ENCODE measurements around the gene LSAMP. TPM values are rescaled to one million over a fixed set of nuclear protein-coding genes. Genes with fewer than 3 reads are reported as not detected.
"Not testable (repeated sequence)": the region's sequence is repeated elsewhere in the genome, so short reads cannot be mapped to it uniquely, and the experiment has no call there.

The LSAMP gene
- total RNA-seq, 1 experiment from 2014 or later, result 45.1 TPM

DNA sequence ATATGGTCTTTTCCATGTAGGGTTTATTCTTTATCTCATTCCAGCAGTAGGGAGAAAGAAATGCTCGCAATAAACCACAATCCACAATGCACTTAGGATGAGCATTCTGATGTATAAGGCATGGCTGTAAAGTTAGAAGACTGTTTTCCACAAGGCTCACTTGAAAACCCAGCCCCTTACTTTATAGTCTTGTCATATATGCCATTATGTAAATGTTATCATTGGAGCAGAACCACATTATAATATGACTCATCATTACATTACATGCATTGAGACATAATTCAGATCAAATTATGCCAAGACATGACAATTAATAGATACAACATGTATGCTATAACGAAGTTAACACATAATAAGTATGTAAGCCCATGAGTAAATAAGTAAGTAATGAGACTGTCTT, 348.1 kb downstream of the LSAMP start:
- in situ Hi-C loops (cut with HindIII; ENCODE audit: low sequenced_read_pairs), result no loop called here

DNA sequence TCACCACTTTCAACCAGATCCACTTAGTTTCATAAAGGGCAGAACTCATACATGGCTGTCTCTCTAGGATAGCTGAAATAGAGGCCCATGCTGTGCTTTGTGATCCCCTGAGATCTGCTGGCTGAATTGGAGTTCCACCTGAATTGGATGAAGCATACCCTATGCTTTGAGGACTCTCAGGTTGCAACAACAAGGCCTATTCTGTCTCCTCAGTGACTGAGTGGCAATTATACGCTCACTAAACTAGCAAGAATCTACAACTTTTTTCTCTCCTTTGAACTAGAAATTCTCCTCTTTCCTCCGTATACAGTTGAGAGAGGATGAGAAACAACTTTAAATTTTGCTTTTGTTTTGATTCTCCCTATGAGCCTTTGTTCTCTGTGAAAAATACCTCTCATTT, 348.7 kb downstream of the LSAMP start:
- DNase-seq (ENCODE audit: low spot score), result no peak
- in situ Hi-C loops (cut with HindIII; ENCODE audit: low sequenced_read_pairs), result no loop called here

More for the DNA sequence above, 348.1 kb downstream of the LSAMP start:
- DNase-seq (ENCODE audit: low spot score), result no peak

DNA sequence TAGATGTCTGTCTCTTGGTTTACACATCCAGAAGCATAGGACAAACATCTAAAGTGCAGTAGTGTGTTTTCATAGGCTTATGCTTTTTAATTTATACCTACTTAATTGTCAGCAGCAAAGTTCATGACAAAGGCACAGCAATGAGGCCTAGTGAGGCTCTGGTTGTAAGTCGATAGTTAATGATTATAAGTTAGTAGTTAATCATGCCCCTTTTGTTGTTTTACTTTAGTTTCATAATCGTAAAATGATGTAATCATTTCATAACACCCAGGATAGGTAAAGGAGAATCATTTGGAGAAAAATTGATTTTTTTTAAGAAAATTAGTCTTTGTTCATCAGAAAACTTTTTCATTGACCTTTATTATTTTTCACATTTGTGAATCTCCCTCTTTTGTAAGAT, 351.9 kb downstream of the LSAMP start:
- in situ Hi-C loops (cut with HindIII; ENCODE audit: low sequenced_read_pairs), result no loop called here
- no peak for DNase-seq (ENCODE audit: low spot score)

DNA sequence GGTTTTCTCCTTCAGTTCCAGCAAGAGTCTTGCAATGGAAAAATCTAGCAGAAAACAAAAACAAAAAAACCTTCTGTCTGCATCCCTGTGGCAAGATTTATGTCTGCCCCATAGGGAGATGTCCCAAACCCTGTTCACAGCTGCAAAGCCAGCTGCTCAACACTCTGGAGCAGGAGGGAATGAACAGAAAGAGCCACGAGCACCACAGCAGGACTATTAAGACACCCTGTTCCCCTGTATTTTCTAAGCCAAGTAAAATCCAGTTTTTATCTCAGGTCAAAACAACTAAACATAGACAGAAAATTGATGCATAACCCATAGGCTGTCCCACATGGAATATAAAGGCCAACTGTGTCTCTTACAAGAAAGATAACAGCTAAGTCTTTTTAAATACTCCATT, 357.9 kb downstream of the LSAMP start:
- in situ Hi-C loops (cut with HindIII; ENCODE audit: low sequenced_read_pairs), result no loop called here
- no peak for DNase-seq (ENCODE audit: low spot score)

DNA sequence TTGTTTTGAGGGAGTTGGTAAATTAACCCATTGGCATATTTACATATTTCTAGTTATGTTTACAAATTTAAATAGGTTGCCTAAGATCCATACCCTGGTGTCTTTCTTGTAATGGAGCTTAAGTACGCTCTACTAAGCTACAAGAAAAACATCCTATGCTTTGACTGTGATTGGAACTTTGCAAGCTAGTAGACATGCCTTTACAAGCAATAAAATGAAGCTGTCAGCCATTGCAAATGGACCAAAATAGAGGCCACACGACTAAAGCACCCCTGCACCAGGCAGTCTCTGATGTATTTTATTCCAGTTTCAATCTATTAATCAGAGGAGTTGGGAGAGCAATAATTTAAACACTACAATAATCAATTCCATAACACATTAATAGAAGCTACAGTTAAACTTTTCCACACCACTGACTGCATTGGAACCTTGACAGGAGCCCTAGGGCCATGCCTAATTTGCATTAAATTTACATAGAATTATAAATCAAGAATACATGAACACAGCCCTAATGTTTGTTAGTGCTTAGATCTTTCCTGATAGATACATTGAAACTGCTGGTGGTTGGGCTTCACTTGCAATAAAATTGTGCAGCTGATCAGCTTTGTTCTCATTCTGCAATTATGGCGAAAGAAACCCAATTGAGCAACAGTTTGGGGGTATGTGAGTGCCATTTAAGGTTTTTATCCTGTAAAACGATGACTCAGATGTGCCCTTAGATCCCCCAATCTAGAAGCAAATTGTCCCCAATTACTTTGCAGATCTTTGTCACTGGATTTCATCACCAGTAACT, 360.1 kb downstream of the LSAMP start:
- in situ Hi-C loops (cut with HindIII; ENCODE audit: low sequenced_read_pairs), result no loop called here
- no peak for DNase-seq (ENCODE audit: low spot score)

DNA sequence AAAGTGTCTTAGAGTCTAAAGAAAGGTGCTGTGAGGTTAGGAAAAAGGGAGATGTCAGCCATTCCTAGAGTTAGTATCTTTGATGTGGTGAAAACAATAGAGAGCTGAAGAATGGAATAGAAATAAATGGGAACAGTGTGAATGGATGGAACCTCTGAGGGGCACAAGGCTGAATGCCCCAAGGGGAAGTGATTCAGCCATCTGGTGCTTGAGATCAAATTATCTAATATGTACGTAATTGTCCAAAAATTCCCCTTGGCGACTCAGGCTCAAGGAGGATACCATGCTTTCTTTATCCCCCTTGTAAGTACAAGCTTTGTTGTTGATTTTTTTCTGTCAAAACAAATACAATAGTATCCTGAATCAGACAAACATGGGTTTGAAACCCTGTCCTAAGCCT, 361.6 kb downstream of the LSAMP start:
- in situ Hi-C loops (cut with HindIII; ENCODE audit: low sequenced_read_pairs), result no loop called here
- DNase-seq (ENCODE audit: low spot score), result no peak

DNA sequence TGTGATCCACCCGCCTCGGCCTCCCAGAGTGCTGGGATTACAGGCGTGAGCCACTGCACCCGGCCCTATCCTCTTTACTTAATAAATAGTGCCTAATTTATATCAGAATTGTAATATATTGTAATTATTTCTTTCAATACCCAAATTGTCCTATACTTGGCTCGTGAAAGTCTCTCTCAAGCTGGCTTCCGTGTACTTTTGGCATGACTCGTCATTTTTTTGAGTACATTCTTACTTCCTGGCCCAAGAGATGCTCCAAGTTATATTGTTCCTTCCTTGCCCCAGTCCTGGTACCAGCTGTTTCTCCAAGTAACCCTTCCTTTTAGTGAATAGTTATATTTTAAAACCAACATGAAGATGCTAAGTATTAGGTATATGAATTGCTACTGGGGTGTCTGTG, 366.7 kb downstream of the LSAMP start:
- in situ Hi-C loops (cut with HindIII; ENCODE audit: low sequenced_read_pairs), result no loop called here
- DNase-seq (ENCODE audit: low spot score), result no peak

DNA sequence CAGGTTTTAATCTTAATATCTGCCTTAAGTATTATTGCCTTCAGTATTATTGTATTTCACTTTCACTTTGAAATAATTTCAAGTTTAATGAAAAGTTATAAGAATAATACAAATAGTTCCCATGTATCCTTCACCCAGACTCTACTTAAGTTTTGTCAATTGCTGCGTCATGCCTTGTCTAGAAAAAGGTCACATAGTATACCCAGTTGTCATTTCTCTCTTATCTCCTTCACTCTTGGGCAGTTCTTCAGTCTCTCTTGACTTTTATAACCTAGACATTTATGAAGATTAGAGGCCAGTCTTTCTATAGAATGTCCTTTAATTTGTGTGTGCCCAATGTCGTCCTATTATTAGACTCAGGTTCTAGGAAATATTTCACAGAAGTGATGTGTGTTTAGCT, 367.7 kb downstream of the LSAMP start:
- in situ Hi-C loops (cut with HindIII; ENCODE audit: low sequenced_read_pairs), result no loop called here
- no peak for DNase-seq (ENCODE audit: low spot score)

DNA sequence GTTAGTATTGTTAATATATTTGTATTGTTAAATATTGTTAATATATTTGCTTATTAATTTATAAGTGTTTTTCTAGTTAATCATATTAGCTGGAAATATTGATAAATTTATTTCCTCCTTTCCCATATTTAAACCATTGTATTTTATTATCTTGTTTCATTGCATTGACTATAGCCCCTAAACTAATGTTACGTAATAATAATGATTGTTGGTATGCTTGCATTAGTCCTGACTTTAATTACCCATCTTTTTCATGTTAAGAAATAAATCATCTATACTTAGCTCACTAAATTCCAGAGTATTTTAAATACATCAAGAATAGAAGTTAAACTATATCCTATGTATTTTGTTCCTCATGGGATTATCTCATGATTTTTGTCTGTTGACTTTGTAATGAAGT, 368.2 kb downstream of the LSAMP start:
- in situ Hi-C loops (cut with HindIII; ENCODE audit: low sequenced_read_pairs), result no loop called here
- DNase-seq (ENCODE audit: low spot score), result no peak

DNA sequence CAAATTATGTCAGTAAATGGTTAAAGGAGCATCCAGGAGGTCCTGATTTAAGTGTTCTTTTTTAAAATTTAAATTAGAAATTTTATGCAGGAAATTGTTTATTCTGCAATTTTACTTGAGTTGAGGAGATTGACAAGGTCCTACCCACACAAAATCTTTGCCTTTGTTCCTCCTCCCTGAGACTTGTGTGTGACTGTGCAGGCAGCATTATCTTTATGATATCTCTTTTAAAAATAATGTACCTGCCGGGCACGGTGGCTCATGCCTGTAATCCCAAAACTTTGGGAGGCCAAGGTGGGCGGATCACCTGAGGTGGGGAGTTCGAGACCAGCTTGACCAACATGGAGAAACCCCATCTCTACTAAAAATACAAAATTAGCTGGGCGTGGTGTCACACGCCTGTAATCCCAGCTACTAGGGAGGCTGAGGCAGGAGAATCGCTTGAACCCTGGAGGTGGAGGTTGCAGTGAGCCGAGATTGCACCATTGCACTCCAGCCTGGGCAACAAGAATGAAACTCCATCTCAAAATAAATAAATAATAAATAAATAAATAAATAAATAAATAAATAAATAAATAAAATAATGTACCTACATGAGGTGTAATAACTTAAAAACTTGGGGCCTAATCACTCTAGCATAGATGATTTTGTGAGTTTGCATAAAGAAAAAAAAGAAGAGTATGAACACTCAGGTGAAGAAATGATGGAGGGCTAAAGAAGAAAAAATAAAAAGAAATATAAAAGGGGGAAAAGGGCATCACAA, 374.6 kb downstream of the LSAMP start:
- DNase-seq (ENCODE audit: low spot score); in situ Hi-C loops (cut with HindIII; ENCODE audit: low sequenced_read_pairs): not testable (repeated sequence)

DNA sequence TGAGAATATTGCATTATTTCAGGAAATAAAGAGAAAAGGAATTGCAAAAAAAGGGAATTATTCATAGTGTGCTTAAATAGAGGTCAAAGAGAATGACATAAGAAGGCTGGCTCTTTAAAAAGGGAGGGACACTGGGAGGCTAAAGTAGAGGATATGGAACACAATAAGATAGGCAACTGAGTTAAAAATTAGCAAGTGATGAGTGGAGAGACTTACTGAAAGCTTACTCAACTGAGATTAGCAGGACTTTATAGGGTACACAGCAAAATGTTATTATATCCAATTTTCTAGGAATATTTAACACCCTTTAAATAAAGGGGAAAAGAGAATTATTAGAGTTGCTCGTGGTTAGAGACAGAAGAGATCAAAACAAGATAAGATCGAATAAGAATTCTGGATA, 375.2 kb downstream of the LSAMP start:
- DNase-seq (ENCODE audit: low spot score), result peak; percentile 51
- in situ Hi-C loops (cut with HindIII; ENCODE audit: low sequenced_read_pairs), result no loop called here

DNA sequence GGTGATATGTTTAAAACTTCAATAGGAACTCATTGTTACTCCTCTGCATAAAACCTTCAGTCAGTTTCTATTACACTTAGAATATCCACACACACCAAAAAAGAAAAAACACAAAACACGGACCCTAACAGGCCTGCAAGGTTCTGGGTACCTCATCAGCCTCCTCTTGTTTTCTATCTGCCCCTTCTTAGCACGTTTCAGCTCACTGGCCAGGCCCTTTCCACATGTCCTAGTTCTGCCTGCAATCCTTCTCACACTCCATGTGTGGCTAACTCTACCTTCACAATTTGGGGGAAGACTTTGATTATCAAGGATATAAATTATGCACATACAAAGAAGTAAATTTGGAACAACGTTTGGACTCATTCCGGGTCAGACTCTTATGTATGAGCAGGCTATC, 376.3 kb downstream of the LSAMP start:
- peak; percentile 56 for DNase-seq (ENCODE audit: low spot score)
- in situ Hi-C loops (cut with HindIII; ENCODE audit: low sequenced_read_pairs), result no loop called here

DNA sequence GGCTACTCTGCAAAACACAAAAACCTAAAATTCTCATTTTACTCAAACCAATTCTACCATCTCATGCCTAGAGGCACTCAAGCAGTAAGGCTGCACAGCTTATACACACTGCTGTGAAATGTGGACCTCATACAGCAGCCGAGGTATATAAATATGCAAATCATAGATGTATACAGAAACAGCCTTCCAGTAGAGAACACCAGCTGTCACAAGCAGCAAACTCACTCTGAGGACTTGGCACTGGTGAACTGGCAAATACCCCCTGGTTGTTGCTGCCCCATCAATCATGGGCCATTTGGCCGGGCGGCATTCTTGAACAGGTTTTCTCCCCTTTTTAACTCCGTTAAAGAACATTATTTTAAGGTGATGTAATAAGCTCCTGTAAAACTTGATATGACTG, 378.0 kb downstream of the LSAMP start:
- in situ Hi-C loops (cut with HindIII; ENCODE audit: low sequenced_read_pairs), result no loop called here
- DNase-seq (ENCODE audit: low spot score), result peak; percentile 72

DNA sequence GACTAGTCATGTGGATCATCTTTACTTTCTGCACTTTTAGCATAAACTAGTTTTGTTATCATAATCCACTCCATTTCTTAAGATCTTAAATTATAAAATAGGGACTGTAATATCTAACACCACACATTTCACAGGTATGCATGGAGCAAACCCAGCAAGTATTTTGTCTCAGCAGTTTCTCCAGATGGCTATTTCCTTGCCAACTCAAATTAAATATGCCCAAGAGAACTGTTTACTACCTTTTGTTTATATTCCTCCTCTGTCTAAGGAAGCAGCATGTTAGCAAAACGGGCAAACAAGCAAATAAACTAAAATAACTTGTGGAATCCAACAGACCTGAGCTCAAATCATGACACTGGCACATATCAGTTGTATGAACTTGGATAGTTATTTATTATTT, 379.8 kb downstream of the LSAMP start:
- in situ Hi-C loops (cut with HindIII; ENCODE audit: low sequenced_read_pairs), result no loop called here
- DNase-seq (ENCODE audit: low spot score), result peak; percentile 77

DNA sequence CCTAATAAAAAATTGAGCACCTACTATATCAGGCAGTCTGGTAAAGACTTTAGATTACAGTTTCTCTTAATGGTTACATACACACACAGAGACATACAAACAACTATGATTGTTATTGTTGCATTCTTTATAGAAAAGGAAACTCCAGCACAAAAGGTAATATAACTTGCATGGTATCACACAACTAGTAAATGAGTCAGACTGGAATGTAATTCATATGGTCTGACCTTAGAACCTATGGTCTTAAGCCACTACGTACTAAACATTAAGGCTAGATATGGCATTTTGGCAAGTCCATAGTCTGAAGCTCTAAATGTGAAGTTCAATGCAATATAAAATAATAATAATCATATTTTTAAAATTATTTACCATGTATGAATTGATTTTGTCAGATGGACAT, 380.6 kb downstream of the LSAMP start:
- in situ Hi-C loops (cut with HindIII; ENCODE audit: low sequenced_read_pairs), result no loop called here

DNA sequence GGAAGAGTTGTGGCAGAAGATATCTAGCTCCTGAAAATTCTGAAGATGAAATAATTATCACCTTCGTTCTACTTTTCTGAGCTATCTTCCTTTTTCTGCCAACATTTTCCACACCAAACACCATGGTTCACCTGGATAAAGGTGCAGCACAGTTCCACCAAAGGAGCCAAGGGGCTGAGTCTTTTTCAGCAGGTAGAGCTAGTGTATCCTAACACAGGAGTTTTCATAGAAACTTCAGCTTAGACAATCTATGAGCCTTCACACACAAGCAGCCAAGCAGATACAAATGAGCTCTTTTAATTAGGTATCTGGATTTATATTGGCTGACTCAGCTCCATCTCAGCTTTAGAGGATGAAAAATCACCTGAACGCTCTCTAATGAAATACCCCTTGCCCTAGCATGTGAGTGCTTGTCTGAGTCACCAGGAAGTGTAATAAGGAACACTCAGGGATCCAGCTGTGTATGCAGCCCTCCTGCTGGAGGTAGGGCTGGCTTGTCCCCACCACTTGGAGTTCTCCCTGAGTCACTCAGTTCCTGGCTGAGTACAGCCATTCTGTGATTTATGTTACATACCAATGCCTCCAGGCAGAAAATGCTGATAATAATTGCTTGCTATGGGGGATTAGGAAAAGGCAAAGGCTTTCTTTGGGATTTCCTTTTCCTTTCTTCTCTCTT, 385.7 kb downstream of the LSAMP start:
- in situ Hi-C loops (cut with HindIII; ENCODE audit: low sequenced_read_pairs), result no loop called here
- DNase-seq (ENCODE audit: low spot score), result peak; percentile 79

More for the DNA sequence above, 380.6 kb downstream of the LSAMP start:
- no peak for DNase-seq (ENCODE audit: low spot score)

DNA sequence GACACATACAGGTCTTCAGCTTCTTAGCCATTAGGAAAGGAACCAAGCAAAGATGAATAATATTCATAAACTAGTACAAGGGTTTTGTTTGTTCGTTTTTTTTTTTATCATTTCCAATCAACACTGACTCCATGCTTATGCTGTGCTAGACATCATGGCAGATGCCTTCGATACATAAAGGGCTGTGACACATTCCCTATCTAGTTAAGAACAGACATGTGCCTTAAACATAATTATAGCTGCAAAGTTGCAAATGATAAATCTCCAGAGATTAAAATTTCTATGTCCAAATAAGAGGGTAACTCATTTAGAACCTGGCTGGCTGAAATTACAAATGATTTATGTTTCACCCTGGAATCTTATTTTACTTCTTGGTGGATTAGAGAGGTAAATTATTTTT, 386.4 kb downstream of the LSAMP start:
- no peak for DNase-seq (ENCODE audit: low spot score)
- in situ Hi-C loops (cut with HindIII; ENCODE audit: low sequenced_read_pairs), result no loop called here

DNA sequence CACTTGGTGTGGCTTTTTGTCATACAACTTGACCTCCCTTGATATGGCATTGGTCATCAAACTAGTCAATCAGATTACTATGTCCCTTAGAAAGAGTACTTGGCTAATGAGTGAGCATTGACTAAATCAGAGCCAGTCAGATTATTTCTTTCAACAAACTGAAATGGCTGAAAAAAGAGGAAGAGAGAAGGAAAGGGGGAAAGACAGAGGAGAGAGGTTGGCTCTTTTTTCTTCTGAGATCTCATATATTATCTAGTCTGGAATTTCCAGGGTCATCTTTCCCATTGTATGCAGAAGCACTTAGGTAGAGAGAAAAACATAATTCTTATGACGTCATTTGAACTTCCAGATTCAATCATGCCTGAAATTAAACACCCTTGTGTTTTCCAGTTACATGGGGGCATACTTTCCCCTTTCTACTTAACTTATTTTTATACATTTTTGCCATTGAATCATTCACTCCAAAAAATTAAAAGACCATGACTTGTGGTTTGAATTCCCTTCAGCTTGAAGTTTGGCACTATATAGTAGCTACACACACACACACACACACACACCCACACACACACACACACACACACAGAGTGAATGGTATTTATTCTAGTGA, 387.8 kb downstream of the LSAMP start:
- in situ Hi-C loops (cut with HindIII; ENCODE audit: low sequenced_read_pairs), result no loop called here
- no peak for DNase-seq (ENCODE audit: low spot score)

DNA sequence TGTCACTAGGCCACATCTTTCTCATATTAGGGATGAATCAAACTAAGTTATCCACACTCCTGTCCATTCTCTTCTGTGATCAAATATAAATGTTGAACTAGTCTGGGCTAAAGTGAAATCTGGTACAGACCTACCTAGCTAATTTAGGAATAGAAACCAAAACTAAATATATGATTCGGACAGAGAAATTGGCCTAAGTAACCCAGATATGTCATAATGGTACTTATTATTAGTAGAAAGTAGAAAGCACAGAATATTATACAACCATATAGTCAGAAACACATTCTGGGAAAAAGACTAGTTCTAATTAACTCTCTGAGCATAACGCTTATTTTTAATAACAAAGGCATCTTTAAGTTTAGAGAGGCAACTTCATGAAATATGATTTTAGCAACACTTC, 389.0 kb downstream of the LSAMP start:
- DNase-seq (ENCODE audit: low spot score), result no peak
- in situ Hi-C loops (cut with HindIII; ENCODE audit: low sequenced_read_pairs), result no loop called here

DNA sequence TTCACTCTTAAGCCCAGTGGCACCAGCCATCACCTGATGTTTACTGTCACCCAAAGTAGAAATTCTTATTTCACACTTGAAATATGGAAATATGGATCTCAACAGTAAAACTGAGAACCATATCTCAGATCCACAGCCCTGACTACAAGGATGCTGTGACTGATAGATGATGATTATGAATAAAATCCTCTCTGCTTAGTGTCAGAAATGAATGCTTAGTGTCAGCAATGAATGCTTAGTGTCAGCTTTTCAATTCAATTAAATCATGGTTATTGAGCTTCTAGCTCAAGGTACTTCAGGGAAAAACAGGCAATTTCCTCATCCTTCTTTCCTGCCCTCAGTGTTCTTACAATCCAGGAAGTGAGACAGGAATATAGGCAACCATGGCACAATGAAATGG, 392.3 kb downstream of the LSAMP start:
- in situ Hi-C loops (cut with HindIII; ENCODE audit: low sequenced_read_pairs), result no loop called here
- no peak for DNase-seq (ENCODE audit: low spot score)

Data from G401 (cell line).